ENCODE results near the gene NME4. TPM values are rescaled to one million over a fixed set of nuclear protein-coding genes. Genes with fewer than 3 reads are reported as not detected.

The NME4 gene
- total RNA-seq, 1 experiment from 2014 or later = 68.2 TPM

- Histone ChIP-seq H3K4me2 (ENCODE audit: low read length) (no peak overlapping the region), H3K27me3 (ENCODE audit: insufficient read depth, low read length) (no peaks in the 10 kb centered on the region), H3K36me3 (ENCODE audit: control insufficient read depth in 1 of 2, insufficient read depth in 2 of 2, low read length in 2 of 2) (no peaks in the 10 kb centered on the region), H2AFZ (ENCODE audit: low read depth, low read length, poor library complexity, severe bottlenecking) (no peak overlapping the region), H3K4me1 (ENCODE audit: control insufficient read depth in 1 of 2, insufficient read depth in 2 of 2, low read length in 2 of 2) (peaks cover 3 to 9% of the 10 kb centered on the region in 2 experiments; a peak in 2 of 4 replicates), H3K9ac (ENCODE audit: low read length) (no peak overlapping the region), H3K9me3 (ENCODE audit: control insufficient read depth in 1 of 2, insufficient read depth in 1 of 2, low read depth in 1 of 2, low read length in 2 of 2) (no peaks in the 10 kb centered on the region; a peak in 1 of 4 replicates), H3K27ac (ENCODE audit: low read depth, low read length) (no peak overlapping the region), H4K20me1 (ENCODE audit: insufficient read depth) (no peaks in the 10 kb centered on the region), H3K9me2 (ENCODE audit: insufficient read depth) (no peaks in the 10 kb centered on the region), H3K4me3 (replicated peaks in 1 of 2; ENCODE audit: low read depth in 1 of 2, low read length in 2 of 2) (no peak overlapping the region), H3K79me2 (ENCODE audit: insufficient read depth, low read length) (no peaks in the 10 kb centered on the region)
- intact Hi-C loops (cut with micrococcal nuclease) = loop anchor here (10.0 kb wide), 1 partner anchor 103 kb away; no protein-coding TSS in a partner anchor
- ChIA-PET RAD21 (ENCODE audit: low non-redundant PET in 1 of 2, low total read pairs in 2 of 2, uncharacterized antibody in 2 of 2, unreplicated experiment in 2 of 2) (interaction anchor here in 1 of 2 experiments (0.7 kb wide), 2 partner anchors 96 to 127 kb away, joined by 3 read pairs; no protein-coding TSS in a partner anchor), POLR2A (no interaction called here), CTCF (interaction anchor here (0.5 to 1.6 kb wide), 4 partner anchors 96 to 193 kb away, joined by 3 to 6 read pairs (median 4); partner anchors contain the start of gene NHLRC4)
- peak; percentile 84 for ATAC-seq
- DNase-seq (ENCODE audit: low read depth, low spot score) = no peak
- no TSS peak for BruUV-seq (replicated peaks)
- peak; percentile 39; the same call in 1 of the 2 replicates for TF ChIP-seq CBX3 (IDR thresholded peaks at IDR 0.05; ENCODE audit: low read depth)
- peak; percentile 74 for TF ChIP-seq RAD21 (IDR thresholded peaks at IDR 0.05; ENCODE audit: low read depth)
- TF ChIP-seq, protein P1, sequence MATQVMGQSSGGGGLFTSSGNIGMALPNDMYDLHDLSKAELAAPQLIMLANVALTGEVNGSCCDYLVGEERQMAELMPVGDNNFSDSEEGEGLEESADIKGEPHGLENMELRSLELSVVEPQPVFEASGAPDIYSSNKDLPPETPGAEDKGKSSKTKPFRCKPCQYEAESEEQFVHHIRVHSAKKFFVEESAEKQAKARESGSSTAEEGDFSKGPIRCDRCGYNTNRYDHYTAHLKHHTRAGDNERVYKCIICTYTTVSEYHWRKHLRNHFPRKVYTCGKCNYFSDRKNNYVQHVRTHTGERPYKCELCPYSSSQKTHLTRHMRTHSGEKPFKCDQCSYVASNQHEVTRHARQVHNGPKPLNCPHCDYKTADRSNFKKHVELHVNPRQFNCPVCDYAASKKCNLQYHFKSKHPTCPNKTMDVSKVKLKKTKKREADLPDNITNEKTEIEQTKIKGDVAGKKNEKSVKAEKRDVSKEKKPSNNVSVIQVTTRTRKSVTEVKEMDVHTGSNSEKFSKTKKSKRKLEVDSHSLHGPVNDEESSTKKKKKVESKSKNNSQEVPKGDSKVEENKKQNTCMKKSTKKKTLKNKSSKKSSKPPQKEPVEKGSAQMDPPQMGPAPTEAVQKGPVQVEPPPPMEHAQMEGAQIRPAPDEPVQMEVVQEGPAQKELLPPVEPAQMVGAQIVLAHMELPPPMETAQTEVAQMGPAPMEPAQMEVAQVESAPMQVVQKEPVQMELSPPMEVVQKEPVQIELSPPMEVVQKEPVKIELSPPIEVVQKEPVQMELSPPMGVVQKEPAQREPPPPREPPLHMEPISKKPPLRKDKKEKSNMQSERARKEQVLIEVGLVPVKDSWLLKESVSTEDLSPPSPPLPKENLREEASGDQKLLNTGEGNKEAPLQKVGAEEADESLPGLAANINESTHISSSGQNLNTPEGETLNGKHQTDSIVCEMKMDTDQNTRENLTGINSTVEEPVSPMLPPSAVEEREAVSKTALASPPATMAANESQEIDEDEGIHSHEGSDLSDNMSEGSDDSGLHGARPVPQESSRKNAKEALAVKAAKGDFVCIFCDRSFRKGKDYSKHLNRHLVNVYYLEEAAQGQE (IDR thresholded peaks at IDR 0.05; ENCODE audit: low read depth) = no peak
- TF ChIP-seq, protein P2, sequence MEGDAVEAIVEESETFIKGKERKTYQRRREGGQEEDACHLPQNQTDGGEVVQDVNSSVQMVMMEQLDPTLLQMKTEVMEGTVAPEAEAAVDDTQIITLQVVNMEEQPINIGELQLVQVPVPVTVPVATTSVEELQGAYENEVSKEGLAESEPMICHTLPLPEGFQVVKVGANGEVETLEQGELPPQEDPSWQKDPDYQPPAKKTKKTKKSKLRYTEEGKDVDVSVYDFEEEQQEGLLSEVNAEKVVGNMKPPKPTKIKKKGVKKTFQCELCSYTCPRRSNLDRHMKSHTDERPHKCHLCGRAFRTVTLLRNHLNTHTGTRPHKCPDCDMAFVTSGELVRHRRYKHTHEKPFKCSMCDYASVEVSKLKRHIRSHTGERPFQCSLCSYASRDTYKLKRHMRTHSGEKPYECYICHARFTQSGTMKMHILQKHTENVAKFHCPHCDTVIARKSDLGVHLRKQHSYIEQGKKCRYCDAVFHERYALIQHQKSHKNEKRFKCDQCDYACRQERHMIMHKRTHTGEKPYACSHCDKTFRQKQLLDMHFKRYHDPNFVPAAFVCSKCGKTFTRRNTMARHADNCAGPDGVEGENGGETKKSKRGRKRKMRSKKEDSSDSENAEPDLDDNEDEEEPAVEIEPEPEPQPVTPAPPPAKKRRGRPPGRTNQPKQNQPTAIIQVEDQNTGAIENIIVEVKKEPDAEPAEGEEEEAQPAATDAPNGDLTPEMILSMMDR (IDR thresholded peaks at IDR 0.05 in 2 of 3, conservative IDR thresholded peaks at IDR 0.05 in 1 of 3; ENCODE audit: borderline replicate concordance in 1 of 3, insufficient read depth in 1 of 3, low read depth in 2 of 3, low read length in 2 of 3) = peak; percentile 28 to 79 (median 74); a peak in 5 of 6 replicates
- TF ChIP-seq, protein P3, sequence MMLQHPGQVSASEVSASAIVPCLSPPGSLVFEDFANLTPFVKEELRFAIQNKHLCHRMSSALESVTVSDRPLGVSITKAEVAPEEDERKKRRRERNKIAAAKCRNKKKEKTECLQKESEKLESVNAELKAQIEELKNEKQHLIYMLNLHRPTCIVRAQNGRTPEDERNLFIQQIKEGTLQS (IDR thresholded peaks at IDR 0.05) = no peak
Observed at GRCh38 chr16:391885-392335, 5.1 kb upstream of the NME4 start.

All from HCT116 (cell line).